Renal cortex interstitium (tissue), 11 donors: ENCODE measurements around the gene GPER1. TPM values are rescaled to one million over a fixed set of nuclear protein-coding genes. Genes with fewer than 3 reads are reported as not detected.

ENCODE experiments used
- DNase-seq, 11 donors: peaks; one replicate each; pipeline ENCODE4 v3.0.0-alpha.2; 2013; ENCODE audit warnings: low read depth in 9 of 11, low spot score in 4 of 11; ENCODE audit errors: extremely low read depth in 1 of 11
- polyA plus RNA-seq, 3 donors: library from polyadenylated mRNA; unstranded; fragments of 120-200 nt; gene quantifications; one replicate each; pipeline ENCODE4 v1.2.1, GENCODE V29; 2013; ENCODE audit not compliant: insufficient read length in 3 of 3

Gene GPER1
- polyA plus RNA-seq, 3 donors: 4.9 to 6.5 (median 6.1) TPM

DNA sequence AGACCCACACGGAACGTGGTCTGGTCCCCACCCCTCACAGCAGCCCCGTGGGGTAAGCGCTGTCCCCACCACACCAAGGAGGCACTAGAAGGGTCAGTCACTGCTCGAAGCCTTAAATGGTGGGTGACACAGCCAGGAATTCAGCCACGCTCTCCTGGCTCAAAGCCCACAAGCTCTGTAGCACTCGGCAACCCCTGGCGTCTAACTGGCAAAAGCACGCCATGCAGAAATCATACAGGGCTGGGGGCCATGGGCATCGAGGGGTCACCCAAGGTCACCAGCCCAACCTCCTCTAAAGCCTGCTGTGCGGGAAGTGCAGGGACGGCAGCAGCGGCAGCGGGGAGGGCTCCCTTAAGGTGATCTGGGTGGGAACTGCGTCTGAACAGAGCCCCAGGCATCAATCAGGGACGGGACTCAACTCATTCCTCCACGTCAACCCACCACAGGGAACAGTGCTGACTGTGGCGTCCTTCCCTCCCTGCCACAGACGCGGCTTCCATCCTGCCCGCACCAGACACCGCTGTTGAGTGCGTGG is 7.8 kb downstream of the GPER1 start:
- no peak for DNase-seq

- no peak for DNase-seq
Observed at GRCh38 chr7:1096156-1097119, 8.5 kb downstream of the GPER1 start.

DNA sequence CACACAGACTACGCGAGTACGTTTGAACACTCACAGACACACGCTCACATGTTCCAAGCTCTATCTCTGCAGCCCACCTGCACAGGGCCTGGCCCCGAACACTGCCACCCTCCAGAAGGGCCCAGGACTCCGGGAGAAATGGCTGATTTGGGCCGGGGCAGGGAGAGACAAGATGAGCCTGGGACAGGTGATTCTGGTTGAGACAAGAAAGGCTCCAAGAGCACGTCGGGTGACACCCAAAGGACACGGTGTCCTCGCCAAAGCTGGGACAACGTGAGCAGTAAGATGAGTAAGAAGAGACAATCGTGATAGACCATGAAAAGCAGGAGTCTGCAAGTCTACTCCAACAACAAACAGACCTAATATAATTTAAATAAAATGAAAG is 9.2 kb downstream of the GPER1 start:
- no peak for DNase-seq

- DNase-seq: no peak
Observed at GRCh38 chr7:1098243-1099153, 10.6 kb downstream of the GPER1 start.

GRCh38 chr7:1099154-1099542 is 11.2 kb downstream of the GPER1 start:
- DNase-seq: no peak

DNA sequence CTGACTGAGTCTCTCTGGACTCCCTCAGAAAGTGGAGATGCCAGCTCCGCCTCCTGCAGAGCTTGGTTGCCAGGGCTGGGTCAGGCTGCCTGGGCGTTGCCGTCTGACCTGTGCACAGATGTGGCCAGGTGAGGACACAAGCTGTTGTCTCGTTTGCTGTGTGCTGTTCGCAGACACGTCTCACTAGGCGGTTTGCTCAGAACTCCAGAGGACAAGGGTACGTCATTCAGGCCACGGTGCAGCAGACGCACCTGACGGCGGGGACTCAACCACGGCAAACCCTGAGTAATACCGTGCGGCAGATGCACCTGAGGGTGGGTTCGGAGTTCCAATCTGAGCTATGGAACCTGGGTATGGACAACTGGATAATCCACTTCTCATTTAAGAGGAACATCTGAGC is 11.7 kb downstream of the GPER1 start:
- DNase-seq: no peak

- no peak for DNase-seq
Observed at GRCh38 chr7:1100386-1100785, 12.5 kb downstream of the GPER1 start.

DNA sequence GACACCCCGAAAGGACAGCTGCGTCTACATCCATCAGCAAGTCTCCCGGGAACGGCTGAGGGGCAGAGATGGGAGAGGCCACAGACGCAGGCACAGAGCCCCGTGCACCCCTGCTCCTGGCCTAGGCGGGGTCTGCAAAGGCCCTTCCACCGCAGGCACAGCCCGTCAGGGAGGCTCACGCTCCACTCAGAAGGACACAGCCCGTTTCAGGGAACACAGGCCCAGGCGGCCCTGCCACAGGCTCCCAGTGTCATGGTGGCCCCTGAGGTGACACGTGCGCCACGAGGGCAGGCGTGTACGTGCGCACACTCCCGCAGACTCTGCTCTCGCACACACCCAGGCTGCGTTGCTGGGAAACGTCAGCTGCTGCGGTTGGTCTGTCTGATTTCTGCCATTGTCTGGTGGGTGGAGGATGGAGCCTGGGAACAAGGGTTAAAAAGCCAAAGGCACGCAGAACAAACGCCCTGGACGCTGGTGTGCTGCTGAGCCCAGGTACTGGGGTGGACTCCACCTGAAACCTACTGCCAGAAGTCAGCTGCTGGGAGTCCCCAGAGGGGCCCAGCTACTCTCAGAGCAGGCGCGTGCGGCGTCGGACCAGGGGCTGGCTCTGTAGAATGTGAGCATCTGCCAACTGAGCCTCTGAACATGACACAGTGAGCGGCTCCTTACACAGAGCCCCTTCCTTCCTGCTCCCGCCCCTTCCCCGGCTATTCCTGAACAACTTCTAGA is 13.1 kb downstream of the GPER1 start:
- DNase-seq: no peak

- no peak for DNase-seq
Observed at GRCh38 chr7:1101563-1102431, 13.9 kb downstream of the GPER1 start.

- no peak for DNase-seq
Observed at GRCh38 chr7:1103009-1103788, 15.3 kb downstream of the GPER1 start.

DNA sequence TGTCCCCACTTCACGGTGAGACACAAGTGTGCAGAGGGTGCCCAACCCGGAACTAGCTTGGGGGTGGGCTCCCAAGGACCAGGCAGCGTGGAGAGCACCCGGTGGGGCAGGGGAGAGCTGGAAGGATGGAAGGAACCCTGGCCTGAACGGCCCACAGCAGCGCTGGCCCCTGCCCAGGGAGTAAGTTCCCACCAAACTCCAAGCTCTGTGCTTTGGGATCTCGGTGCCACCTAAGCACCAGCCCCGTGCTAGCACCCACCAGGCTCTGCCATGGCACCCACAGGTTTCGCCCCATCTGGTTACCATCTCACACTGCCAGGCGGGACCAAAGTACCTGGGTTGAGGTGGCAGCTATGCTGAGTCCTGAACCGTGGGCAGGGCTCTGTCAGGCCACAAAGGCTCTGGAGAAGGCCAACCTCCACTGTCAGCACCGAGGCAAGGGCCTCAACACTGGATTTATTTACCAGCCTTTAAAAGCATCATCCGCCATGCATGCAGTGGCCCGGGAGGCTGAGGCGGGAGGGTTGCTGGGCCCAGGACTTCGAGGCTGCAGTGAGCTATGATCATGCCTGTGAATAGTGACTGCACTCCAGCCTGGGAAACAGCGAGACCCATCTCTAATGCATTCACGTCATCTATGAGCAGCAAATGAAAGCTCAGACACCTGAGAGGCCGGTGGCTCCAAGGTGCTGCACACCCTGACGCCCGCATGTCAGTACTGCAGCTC is 16.0 kb downstream of the GPER1 start:
- DNase-seq: no peak

GRCh38 chr7:1104516-1105179 is 16.7 kb downstream of the GPER1 start:
- DNase-seq: no peak

DNA sequence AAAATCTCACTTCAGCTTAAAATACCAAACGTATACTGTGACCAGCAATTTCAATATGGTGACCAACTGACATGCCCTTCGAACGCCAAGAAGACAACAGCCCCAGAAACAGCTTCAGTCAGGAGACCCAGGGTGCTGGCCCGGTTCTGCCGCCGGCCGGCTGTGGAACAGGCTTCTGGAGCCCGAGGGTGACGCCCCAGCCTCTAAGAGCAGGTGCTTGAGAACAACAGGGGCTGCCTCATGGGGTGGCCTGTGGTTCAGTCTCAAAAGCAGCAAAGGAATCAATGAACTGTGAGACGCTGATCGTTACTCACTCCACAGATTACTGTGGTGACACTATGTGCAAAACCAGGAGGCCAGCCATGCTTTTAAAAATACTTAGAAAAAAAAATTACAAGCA is 17.3 kb downstream of the GPER1 start:
- DNase-seq: no peak

GRCh38 chr7:1106063-1106792 is 18.3 kb downstream of the GPER1 start:
- no peak for DNase-seq

- DNase-seq: no peak
Observed at GRCh38 chr7:1106793-1107421, 19.0 kb downstream of the GPER1 start.
